Stimulated activated CD4-positive, alpha-beta T cell treated with anti-CD3 and anti-CD28 coated beads, TNF-alpha, amount 100 ng/mL, for 4 hours (primary cell): ENCODE measurements around the gene MANSC1.

Experiments
- DNase-seq, 3 experiments: peaks; one replicate each; pipeline ENCODE4 v3.0.0-alpha.2; 2020; ENCODE audit warnings: low read depth in 3 of 3

The MANSC1 gene

GRCh38 chr12:12349711-12350665 lies at the start of gene MANSC1:
MANSC1 (minus strand) TSS chr12:12350242; CDS start chr12:12343314, 6,928 bp downstream.
- DNase-seq, result peak in 2 of 3 experiments; percentile 8 to 27

- no peak for DNase-seq
Observed at GRCh38 chr12:12399161-12399560, 49.1 kb upstream of the MANSC1 start.

- no peak for DNase-seq
Observed at GRCh38 chr12:12398026-12398859, 48.2 kb upstream of the MANSC1 start.

GRCh38 chr12:12397184-12397583 lies 47.1 kb upstream of the MANSC1 start:
- DNase-seq, result no peak

GRCh38 chr12:12396694-12397093 lies 46.7 kb upstream of the MANSC1 start:
- no peak for DNase-seq

GRCh38 chr12:12393171-12393570 lies 43.1 kb upstream of the MANSC1 start:
- DNase-seq, result no peak

GRCh38 chr12:12392413-12392812 lies 42.4 kb upstream of the MANSC1 start:
- DNase-seq, result no peak

GRCh38 chr12:12387501-12387900 lies 37.5 kb upstream of the MANSC1 start:
- no peak for DNase-seq

- DNase-seq, result no peak
Observed at GRCh38 chr12:12384571-12385340, 34.7 kb upstream of the MANSC1 start.

GRCh38 chr12:12381982-12382381 lies 31.9 kb upstream of the MANSC1 start:
- no peak for DNase-seq

GRCh38 chr12:12380949-12381593 lies 31.0 kb upstream of the MANSC1 start:
- DNase-seq, result no peak

GRCh38 chr12:12379831-12380730 lies 30.0 kb upstream of the MANSC1 start:
- no peak for DNase-seq

GRCh38 chr12:12378616-12379015 lies 28.6 kb upstream of the MANSC1 start:
- DNase-seq, result no peak

GRCh38 chr12:12376646-12377448 lies 26.8 kb upstream of the MANSC1 start:
- no peak for DNase-seq

GRCh38 chr12:12372946-12373722 lies 23.1 kb upstream of the MANSC1 start:
- no peak for DNase-seq

- DNase-seq, result no peak
Observed at GRCh38 chr12:12367482-12367998, 17.5 kb upstream of the MANSC1 start.

- no peak for DNase-seq
Observed at GRCh38 chr12:12366701-12367481, 16.8 kb upstream of the MANSC1 start.
